ENCODE results near the gene MTMR3. TPM values are rescaled to one million over a fixed set of nuclear protein-coding genes. Genes with fewer than 3 reads are reported as not detected.

Gene MTMR3
- total RNA-seq, 1 experiment from 2014 or later = 26.8 TPM

DNA sequence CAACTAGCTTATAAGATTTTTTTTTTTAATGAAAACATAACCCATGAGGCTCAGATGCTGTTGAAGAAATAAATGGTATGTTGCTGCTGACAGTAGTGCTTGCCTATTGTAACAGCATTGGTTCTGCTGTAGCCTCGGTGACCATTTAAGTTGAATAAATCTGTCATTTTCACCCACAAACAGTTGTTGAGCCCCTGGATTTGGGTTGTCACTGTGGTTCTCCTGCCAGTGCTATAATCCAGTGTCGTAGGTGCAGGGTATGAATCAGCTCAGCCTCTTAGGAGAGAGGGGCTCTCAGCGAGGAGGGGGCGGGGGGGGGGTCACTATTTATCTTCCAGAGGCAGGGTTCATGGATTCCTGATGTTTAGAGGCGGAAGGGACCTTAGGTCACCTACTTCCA lies 147.4 kb downstream of the MTMR3 start:
- intact Hi-C loops (cut with micrococcal nuclease; ENCODE audit: unreplicated experiment) (no loop called here), in situ Hi-C loops (cut with HindIII; ENCODE audit: low pct_unique_long_range_greater_than_20kb, low sequenced_read_pairs) (no loop called here)
- no peak overlapping the region for H3K4me3 ChIP-seq (ENCODE audit: low read depth in 2 of 2, low read length in 2 of 2)
- DNase-seq (ENCODE audit: low read depth, low spot score) (no peak), ATAC-seq (no peak)
- no peaks in the 10 kb centered on the region for H3K9me3 ChIP-seq (ENCODE audit: control insufficient read depth, insufficient read depth, low read depth, low read length)
- ChIA-PET POLR2A (no interaction called here), CTCF (no interaction called here)
- TF ChIP-seq CTCF (IDR thresholded peaks at IDR 0.05) (no peak), SIN3A (IDR thresholded peaks at IDR 0.05; ENCODE audit: borderline replicate concordance, insufficient read depth, low read depth, low read length) (no peak), TCF7L2 (IDR thresholded peaks at IDR 0.05; ENCODE audit: low read depth, low read length) (no peak), REST (IDR thresholded peaks at IDR 0.05; ENCODE audit: insufficient read depth in 1 of 2, low read depth in 2 of 2, low read length in 1 of 2) (no peak), POLR2AphosphoS5 (IDR thresholded peaks at IDR 0.05; ENCODE audit: low read depth, low read length) (no peak)
- H3K36me3 ChIP-seq (ENCODE audit: control insufficient read depth, insufficient read depth, low read length) = peaks cover 3% of the 10 kb centered on the region; the same call in 1 of the 2 replicates
- no peaks in the 10 kb centered on the region for H3K27me3 ChIP-seq (ENCODE audit: control insufficient read depth, insufficient read depth, low read length)
- no peak overlapping the region for H3K27ac ChIP-seq (ENCODE audit: low read length)
- no TSS peak for BruUV-seq (replicated peaks)
- H3K4me1 ChIP-seq (ENCODE audit: control insufficient read depth, insufficient read depth, low read length) = no peaks in the 10 kb centered on the region

GRCh38 chr22:30031328-30031727 lies 148.4 kb downstream of the MTMR3 start:
- BruUV-seq (replicated peaks) = no TSS peak
- no peaks in the 10 kb centered on the region for H3K27me3 ChIP-seq (ENCODE audit: control insufficient read depth, insufficient read depth, low read length)
- H3K9me3 ChIP-seq (ENCODE audit: control insufficient read depth, insufficient read depth, low read depth, low read length) = no peaks in the 10 kb centered on the region
- intact Hi-C loops (cut with micrococcal nuclease; ENCODE audit: unreplicated experiment) (no loop called here), in situ Hi-C loops (cut with HindIII; ENCODE audit: low pct_unique_long_range_greater_than_20kb, low sequenced_read_pairs) (no loop called here)
- POLR2A ChIA-PET = no interaction called here
- no peaks in the 10 kb centered on the region for H3K4me1 ChIP-seq (ENCODE audit: control insufficient read depth, insufficient read depth, low read length)
- CTCF ChIA-PET = no interaction called here
- no peak overlapping the region for H3K27ac ChIP-seq (ENCODE audit: low read length)
- TF ChIP-seq POLR2AphosphoS5 (IDR thresholded peaks at IDR 0.05; ENCODE audit: low read depth, low read length) (no peak), TCF7L2 (IDR thresholded peaks at IDR 0.05; ENCODE audit: low read depth, low read length) (no peak), SIN3A (IDR thresholded peaks at IDR 0.05; ENCODE audit: borderline replicate concordance, insufficient read depth, low read depth, low read length) (no peak), CTCF (IDR thresholded peaks at IDR 0.05) (no peak), REST (IDR thresholded peaks at IDR 0.05; ENCODE audit: insufficient read depth in 1 of 2, low read depth in 2 of 2, low read length in 1 of 2) (no peak)
- H3K36me3 ChIP-seq (ENCODE audit: control insufficient read depth, insufficient read depth, low read length) = no peaks in the 10 kb centered on the region
- no peak overlapping the region for H3K4me3 ChIP-seq (ENCODE audit: low read depth in 2 of 2, low read length in 2 of 2)
- ATAC-seq (no peak), DNase-seq (ENCODE audit: low read depth, low spot score) (no peak)

All from Panc1 (cell line).